SK-N-MC (cell line): ENCODE results near the gene RPL18.

Experiments
- EZH2 ChIP-seq: fragments of 200-600 bp; sonication (generic); IDR thresholded peaks from one replicate; pipeline ENCODE4 v1.6.1; 2017; ENCODE audit warnings: antibody characterized with exemption
- POLR2AphosphoS5 ChIP-seq: IDR thresholded peaks from 2 replicates; pipeline ENCODE4 v1.6.1; 2012; ENCODE audit warnings: mild to moderate bottlenecking, low read depth, low read length, borderline replicate concordance

DNA sequence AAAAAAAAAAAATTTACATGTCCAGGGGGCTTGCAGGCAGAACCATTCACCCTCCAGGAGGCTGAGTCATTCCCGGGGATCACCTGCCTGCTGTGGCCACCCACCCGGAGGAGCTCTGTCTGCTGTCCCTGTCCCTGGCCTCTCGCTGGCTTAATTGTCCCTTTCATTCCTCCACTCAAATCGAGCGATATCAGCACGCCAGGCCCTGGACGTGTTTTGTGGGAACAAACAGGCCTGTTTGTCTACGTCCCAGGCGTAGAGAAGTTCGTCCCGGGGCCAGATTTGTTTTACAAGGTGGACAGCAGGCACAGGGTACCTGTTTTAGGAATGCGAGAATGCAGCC lies 45.8 kb downstream of the RPL18 start:
- TF ChIP-seq POLR2AphosphoS5 (no peak), EZH2 (no peak)
